ENCODE data around the gene RNF214.

RNF214 gene

DNA sequence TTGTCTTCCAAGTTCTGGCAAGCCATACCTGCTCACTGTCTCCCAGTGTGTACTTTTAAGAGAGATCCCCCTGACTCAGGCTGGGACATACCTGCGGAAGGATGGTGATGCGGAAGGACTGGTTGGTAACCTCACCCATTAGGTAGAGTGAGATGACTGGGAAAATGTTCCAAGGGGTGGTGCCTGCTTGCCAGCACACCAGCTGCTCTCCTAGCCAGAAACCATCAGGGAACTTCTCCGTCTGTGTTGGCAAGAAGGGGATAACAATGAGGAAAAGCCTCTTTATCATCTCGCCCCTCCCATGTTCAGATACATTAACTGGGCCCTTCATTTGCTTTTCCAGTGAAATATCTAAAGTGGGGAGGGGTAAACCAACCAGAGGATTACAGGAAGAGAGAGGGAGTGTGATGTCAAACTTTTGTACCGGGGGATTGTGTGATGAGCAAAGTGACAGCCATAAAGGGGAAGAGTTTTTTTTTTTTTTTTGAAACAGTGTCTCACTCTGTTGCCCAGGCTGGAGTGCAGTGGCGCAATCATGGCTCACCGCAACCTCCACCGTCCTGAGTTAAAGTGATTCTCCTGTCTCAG, 58.4 kb downstream of the RNF214 start, which contains the start of gene BACE1-AS:
TSS of gene BACE1-AS (plus strand) at position 538 of the 588 bp plus-strand sequence.
- no peak within 1 kb of the TSS for H3K4me3 ChIP-seq (ENCODE audit: control insufficient read depth, low read depth, low read length)
- DNase-seq (ENCODE audit: low read depth), result no peak
- TF ChIP-seq, protein P1, sequence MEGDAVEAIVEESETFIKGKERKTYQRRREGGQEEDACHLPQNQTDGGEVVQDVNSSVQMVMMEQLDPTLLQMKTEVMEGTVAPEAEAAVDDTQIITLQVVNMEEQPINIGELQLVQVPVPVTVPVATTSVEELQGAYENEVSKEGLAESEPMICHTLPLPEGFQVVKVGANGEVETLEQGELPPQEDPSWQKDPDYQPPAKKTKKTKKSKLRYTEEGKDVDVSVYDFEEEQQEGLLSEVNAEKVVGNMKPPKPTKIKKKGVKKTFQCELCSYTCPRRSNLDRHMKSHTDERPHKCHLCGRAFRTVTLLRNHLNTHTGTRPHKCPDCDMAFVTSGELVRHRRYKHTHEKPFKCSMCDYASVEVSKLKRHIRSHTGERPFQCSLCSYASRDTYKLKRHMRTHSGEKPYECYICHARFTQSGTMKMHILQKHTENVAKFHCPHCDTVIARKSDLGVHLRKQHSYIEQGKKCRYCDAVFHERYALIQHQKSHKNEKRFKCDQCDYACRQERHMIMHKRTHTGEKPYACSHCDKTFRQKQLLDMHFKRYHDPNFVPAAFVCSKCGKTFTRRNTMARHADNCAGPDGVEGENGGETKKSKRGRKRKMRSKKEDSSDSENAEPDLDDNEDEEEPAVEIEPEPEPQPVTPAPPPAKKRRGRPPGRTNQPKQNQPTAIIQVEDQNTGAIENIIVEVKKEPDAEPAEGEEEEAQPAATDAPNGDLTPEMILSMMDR (IDR thresholded peaks at IDR 0.05; ENCODE audit: control insufficient read depth, insufficient read depth, low read depth, low read length, missing control alignments), result no peak

DNA sequence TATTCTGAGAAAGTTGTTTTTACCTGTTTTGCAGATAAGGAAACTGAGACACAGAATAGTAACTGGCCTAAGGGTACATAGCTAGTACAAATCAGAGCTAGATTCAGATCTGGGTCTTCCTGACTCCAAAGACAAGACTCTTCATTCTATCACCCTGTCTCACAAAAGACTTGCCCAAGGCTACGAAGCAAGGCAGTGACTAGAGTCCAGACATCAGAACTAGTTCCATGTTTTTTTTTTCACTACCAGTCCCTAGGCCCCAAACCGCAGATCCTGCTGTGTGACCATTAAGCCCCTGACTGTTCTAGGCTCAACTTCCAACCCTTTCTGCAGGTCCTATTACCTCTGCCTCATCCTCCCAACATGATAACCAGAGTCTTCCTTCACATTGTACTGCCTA, 60.1 kb downstream of the RNF214 start:
- TF ChIP-seq, protein P1 (IDR thresholded peaks at IDR 0.05; ENCODE audit: control insufficient read depth, insufficient read depth, low read depth, low read length, missing control alignments), result no peak
- no peak for DNase-seq (ENCODE audit: low read depth)
- H3K4me3 ChIP-seq (ENCODE audit: control insufficient read depth, low read depth, low read length), result no peak overlapping the region

DNA sequence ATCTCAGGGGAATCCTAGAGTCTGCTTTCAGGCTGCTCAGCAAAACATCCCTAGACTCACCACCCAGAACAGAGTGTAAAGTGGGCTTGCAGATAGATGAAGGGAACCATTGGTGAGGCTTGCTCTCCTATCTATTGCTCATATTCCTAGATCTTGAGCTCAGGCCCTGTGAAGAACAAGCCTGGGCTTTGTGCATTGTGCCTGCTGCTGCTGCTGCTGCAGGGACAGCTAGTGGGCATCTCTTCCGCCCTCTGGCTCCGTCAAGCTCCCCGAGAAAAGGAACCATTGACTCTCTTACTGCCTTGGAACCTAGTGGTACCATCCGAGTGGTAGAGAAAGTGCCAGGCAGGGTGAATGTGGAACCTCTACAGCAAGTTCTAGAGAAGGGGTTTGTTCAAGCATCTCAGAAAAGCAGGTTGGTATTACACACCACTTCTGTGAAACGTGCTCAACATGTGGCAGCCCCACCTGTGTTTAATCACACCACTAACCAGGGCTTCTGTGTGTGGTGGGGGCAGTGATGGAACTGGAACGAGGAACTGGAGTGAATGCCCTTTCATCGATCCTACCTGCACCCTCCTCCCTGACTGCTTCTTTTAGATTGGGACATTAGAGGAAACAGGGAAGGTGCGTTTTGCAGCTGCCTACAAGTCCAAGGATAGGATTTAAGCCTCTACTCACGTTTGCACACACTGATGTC, 63.1 kb downstream of the RNF214 start:
- no peak overlapping the region for H3K4me3 ChIP-seq (ENCODE audit: control insufficient read depth, low read depth, low read length)
- DNase-seq (ENCODE audit: low read depth), result no peak
- TF ChIP-seq, protein P1 (IDR thresholded peaks at IDR 0.05; ENCODE audit: control insufficient read depth, insufficient read depth, low read depth, low read length, missing control alignments), result no peak

DNA sequence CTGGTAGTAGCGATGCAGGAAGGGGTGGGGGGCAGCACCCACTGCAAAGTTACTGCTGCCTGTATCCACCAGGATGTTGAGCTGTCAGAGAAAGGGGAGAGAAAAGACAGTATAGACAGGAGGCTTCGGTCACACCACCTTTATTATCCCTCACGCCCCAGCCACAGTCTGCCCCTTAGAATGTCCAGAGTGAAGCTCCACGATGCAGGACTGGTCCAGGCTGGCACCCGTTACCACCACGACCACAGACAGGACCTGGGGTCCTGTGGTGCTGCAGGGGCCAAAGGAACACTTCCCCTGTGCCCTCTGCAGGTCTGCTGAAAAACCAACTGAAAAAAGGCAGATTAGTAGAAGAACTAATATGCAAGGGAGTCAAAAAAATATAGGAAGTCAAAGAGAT, 64.4 kb downstream of the RNF214 start:
- no peak overlapping the region for H3K4me3 ChIP-seq (ENCODE audit: control insufficient read depth, low read depth, low read length)
- TF ChIP-seq, protein P1 (IDR thresholded peaks at IDR 0.05; ENCODE audit: control insufficient read depth, insufficient read depth, low read depth, low read length, missing control alignments), result no peak
- no peak for DNase-seq (ENCODE audit: low read depth)

DNA sequence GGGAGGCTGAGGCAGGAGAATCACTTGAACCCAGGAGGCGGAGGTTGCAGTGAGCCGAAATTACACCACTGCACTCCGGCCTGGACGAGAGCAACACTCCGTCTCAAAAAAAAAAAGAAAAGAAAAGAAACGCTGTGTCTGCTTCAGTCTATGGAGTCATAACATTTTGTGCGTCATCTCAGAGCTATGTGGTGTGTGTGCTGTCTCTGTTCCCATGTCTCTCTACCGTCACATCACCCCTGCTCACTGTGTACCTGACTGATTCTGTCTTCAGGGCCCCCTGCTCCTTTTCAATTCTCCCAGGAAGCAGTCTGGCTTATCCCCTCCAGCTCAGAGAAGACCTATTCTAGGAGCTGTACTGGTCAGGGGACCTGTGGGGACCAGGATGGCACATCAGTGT, 65.7 kb downstream of the RNF214 start:
- TF ChIP-seq, protein P1 (IDR thresholded peaks at IDR 0.05; ENCODE audit: control insufficient read depth, insufficient read depth, low read depth, low read length, missing control alignments), result no peak
- no peak overlapping the region for H3K4me3 ChIP-seq (ENCODE audit: control insufficient read depth, low read depth, low read length)
- DNase-seq (ENCODE audit: low read depth), result no peak

DNA sequence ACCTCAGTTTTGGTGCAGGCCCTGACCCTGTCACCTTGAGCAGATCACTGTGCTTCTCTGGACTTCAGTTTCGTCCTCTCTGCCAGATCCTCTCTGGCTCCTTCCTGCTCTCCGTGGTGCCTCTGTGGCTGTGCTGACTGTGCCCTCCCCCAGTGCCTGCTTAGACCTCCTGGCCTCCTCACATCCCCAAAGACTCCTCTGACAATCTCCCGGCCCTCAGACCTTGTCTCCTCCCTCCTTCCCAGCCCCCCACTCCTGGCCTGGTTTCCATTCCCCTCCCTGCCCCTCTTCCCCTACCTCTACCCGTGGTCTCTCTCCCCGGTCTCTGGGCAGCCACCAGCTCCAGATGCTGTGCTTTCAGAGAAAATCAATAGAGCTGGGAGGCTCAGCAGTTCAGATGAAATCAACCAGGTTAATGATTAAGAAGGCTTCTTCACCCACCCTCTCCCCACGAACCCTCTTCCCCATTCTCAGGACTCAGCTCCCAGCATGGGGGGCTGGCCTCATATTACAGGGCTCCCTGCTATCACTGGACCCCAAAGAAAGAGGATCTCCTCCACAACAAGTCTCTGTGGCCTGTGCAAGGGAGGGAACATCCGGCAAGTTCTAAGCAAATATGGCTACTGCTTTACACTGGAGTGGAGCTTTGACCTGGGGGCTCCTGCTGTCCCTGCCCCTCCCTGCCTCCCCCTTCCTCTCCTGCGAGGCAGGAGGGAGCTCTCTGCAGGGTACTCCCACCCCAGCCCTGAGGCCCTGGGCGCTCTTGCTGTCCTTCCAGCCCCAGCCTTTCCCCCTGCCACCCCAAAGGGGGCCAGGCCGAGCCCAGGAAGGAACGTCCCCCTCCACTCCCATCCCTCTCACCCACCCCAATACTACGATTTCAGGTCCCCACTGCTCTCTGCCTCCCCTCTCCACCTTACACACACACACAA, 67.1 kb downstream of the RNF214 start:
- DNase-seq (ENCODE audit: low read depth), result no peak
- TF ChIP-seq, protein P1 (IDR thresholded peaks at IDR 0.05; ENCODE audit: control insufficient read depth, insufficient read depth, low read depth, low read length, missing control alignments), result no peak
- H3K4me3 ChIP-seq (ENCODE audit: control insufficient read depth, low read depth, low read length), result no peak overlapping the region
